Measurements from ENCODE around the gene KLHL6.

KLHL6 gene

GRCh38 chr3:183443395-183444385 lies 111.8 kb downstream of the KLHL6 start:
- DNase-seq, result no peak

DNA sequence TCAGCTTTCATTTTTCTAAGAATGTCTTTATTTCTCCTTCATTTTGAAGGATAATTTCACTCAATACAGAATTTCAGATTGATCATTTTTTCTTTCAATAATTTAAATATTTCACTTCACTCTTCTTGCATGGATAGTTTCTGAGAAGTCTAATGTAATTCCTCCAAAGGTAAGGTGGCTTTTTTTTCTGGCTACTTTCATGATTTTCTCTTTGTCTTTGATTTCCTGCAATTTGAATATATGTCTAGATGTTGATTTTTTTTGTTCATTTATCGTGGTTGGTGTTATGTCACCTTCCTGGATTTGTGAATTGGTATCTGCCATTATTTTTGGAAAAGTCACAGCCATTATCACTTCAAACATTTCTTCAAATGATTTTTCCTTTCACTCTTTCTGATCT lies 112.5 kb downstream of the KLHL6 start:
- no peak for DNase-seq

DNA sequence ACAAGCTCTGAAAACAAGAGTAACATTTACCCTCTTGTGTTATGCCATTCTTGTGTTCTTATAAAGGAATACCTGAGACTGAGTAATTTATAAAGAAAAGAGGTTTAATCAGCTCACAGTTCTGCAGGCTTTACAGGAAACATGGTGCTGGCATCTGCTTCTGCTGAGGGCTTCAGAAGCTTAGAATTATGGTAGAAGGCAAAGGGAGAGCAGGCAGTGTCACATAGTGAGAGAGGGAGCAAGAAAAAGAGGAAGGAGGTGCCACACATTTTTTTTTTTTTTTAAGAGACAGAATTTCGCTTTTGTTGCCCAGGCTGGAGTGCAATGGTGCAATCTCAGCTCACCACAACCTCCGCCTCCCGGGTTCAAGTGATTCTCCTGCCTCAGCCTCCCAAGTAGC lies 115.0 kb downstream of the KLHL6 start:
- DNase-seq, result peak; percentile 7 to 52 (median 28)

DNA sequence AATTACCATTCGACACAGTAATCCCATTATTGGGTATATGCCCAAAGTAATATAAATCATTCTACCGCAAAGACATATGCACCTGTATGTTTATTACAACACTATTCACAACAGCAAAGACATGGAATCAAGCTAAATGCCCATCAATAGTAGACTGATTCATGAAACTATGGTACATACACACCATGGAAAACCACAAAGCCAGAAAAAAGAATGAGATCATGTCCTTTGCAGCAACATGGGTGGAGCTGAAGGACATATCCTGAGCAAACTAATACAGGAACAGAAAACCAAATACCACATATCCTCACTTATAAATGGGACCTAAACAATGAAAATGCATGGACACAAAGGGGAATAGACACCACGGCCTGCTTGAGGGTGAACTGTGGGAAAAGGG lies 116.0 kb downstream of the KLHL6 start:
- DNase-seq, result peak; percentile 16 to 47 (median 32)

DNA sequence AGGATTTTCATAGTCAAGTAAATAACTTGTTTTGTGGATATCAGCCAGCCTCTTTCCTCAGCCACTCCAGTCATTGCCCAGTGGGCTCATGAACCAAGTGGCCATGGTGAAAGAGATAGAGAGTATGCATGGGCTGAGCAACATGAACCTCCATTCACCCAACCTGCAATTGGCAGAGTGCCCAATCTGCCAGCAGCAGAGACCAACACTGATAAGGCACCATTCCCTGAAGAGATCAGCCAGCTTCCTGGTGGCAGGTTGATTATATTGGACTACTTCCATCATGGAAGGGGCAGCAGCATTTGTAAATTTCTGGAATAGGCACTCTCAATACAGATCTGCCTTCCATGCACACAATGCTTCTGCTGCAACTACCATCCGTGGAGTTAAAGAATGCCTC lies 116.8 kb downstream of the KLHL6 start:
- no peak for DNase-seq

- no peak for DNase-seq
Measured at GRCh38 chr3:183437666-183438564, 117.6 kb downstream of the KLHL6 start.

All from suppressor macrophage (primary cell).